Trophoblast cell (in vitro differentiated cells and primary cell): ENCODE measurements around the gene SHFL.

Source experiments
- DNase-seq, 2 donors: peaks; one replicate each; pipeline ENCODE4 v3.0.0-alpha.2; 2016
- H2AFZ ChIP-seq: 2 replicates; pipeline ENCODE4 v1.6.1; 2013; ENCODE audit warnings: low read length, moderate library complexity, mild to moderate bottlenecking; ENCODE audit not compliant: insufficient read depth, poor library complexity
- H2AK5ac ChIP-seq: 2 replicates; pipeline ENCODE4 v1.6.1; 2013; ENCODE audit warnings: mild to moderate bottlenecking, low read length
- H2BK120ac ChIP-seq: 2 replicates; pipeline ENCODE4 v1.6.1; 2013; ENCODE audit warnings: low read length, mild to moderate bottlenecking, moderate library complexity; ENCODE audit not compliant: insufficient read depth, poor library complexity
- H2BK12ac ChIP-seq: 2 replicates; pipeline ENCODE4 v1.6.1; 2013; ENCODE audit warnings: mild to moderate bottlenecking, low read length, moderate library complexity
- H2BK5ac ChIP-seq: 2 replicates; pipeline ENCODE4 v1.6.1; 2013; ENCODE audit warnings: low read length, low read depth, moderate library complexity, mild to moderate bottlenecking; ENCODE audit not compliant: poor library complexity
- H3K14ac ChIP-seq: 2 replicates; pipeline ENCODE4 v1.6.1; 2013; ENCODE audit warnings: mild to moderate bottlenecking, low read length
- H3K18ac ChIP-seq: 2 replicates; pipeline ENCODE4 v1.6.1; 2013; ENCODE audit warnings: mild to moderate bottlenecking, low read length
- H3K23ac ChIP-seq: 2 replicates; pipeline ENCODE4 v1.6.1; 2013; ENCODE audit warnings: low read length
- H3K27ac ChIP-seq: 2 replicates; pipeline ENCODE4 v1.5.1; 2013; ENCODE audit warnings: low read depth, mild to moderate bottlenecking, inconsistent platforms, low read length, moderate library complexity
- H3K27me3 ChIP-seq: 2 replicates; pipeline ENCODE4 v1.6.1; 2013; ENCODE audit warnings: inconsistent platforms, mild to moderate bottlenecking, low read length, moderate library complexity; ENCODE audit not compliant: insufficient read depth
- H3K36me3 ChIP-seq, 2 experiments: 1 replicate in 1 of 2; 2 replicates in 1 of 2; pipeline ENCODE4 v1.6.1; 2013; ENCODE audit warnings: low read length in 2 of 2, mild to moderate bottlenecking in 2 of 2, moderate library complexity in 1 of 2; ENCODE audit not compliant: insufficient read depth in 2 of 2, control insufficient read depth in 1 of 2
- H3K4ac ChIP-seq: 2 replicates; pipeline ENCODE4 v1.6.1; 2013; ENCODE audit warnings: low read depth, mild to moderate bottlenecking, low read length, moderate library complexity
- H3K4me1 ChIP-seq, 2 experiments: 1 replicate in 1 of 2; 2 replicates in 1 of 2; pipeline ENCODE4 v1.6.1; 2013; ENCODE audit warnings: low read length in 2 of 2, mild to moderate bottlenecking in 2 of 2, moderate library complexity in 1 of 2; ENCODE audit not compliant: insufficient read depth in 2 of 2, control insufficient read depth in 1 of 2
- H3K4me2 ChIP-seq: 2 replicates; pipeline ENCODE4 v1.6.1; 2013; ENCODE audit warnings: inconsistent platforms, mild to moderate bottlenecking, low read length, moderate library complexity
- H3K4me3 ChIP-seq: 2 replicates; pipeline ENCODE4 v1.5.1; 2013; ENCODE audit warnings: mild to moderate bottlenecking, low read depth, low read length, inconsistent platforms
- H3K79me1 ChIP-seq: one replicate; pipeline ENCODE4 v1.6.1; 2013; ENCODE audit warnings: low read length
- H3K79me2 ChIP-seq: 2 replicates; pipeline ENCODE4 v1.6.1; 2013; ENCODE audit warnings: low read length, mild to moderate bottlenecking; ENCODE audit not compliant: control insufficient read depth, insufficient read depth, poor library complexity
- H3K9ac ChIP-seq: 2 replicates; pipeline ENCODE4 v1.6.1; 2013; ENCODE audit warnings: mild to moderate bottlenecking, low read length
- H3K9me3 ChIP-seq: 2 replicates; pipeline ENCODE4 v1.6.1; 2013; ENCODE audit warnings: low read depth, mild to moderate bottlenecking, control low read depth, inconsistent platforms, low read length; ENCODE audit not compliant: insufficient read depth
- H4K12ac ChIP-seq: 2 replicates; pipeline ENCODE4 v1.6.1; 2013; ENCODE audit warnings: low read depth, mild to moderate bottlenecking, low read length, moderate library complexity
- H4K8ac ChIP-seq: 2 replicates; pipeline ENCODE4 v1.6.1; 2013; ENCODE audit warnings: low read depth, mild to moderate bottlenecking, low read length, moderate library complexity
- H4K91ac ChIP-seq: one replicate; pipeline ENCODE4 v1.6.1; 2013; ENCODE audit warnings: low read depth, mild to moderate bottlenecking, low read length, moderate library complexity
- WGBS: extraction: QIAGEN DNeasy Blood & Tissue Kit; methylation state at CpG from one replicate; pipeline ENCODE4 v1.1.7; 2013; ENCODE audit warnings: missing lambda C conversion rate; ENCODE audit not compliant: insufficient read length, insufficient coverage; ENCODE audit errors: extremely low coverage; 5-methylcytosine and 5-hydroxymethylcytosine counted together

The SHFL gene

DNA sequence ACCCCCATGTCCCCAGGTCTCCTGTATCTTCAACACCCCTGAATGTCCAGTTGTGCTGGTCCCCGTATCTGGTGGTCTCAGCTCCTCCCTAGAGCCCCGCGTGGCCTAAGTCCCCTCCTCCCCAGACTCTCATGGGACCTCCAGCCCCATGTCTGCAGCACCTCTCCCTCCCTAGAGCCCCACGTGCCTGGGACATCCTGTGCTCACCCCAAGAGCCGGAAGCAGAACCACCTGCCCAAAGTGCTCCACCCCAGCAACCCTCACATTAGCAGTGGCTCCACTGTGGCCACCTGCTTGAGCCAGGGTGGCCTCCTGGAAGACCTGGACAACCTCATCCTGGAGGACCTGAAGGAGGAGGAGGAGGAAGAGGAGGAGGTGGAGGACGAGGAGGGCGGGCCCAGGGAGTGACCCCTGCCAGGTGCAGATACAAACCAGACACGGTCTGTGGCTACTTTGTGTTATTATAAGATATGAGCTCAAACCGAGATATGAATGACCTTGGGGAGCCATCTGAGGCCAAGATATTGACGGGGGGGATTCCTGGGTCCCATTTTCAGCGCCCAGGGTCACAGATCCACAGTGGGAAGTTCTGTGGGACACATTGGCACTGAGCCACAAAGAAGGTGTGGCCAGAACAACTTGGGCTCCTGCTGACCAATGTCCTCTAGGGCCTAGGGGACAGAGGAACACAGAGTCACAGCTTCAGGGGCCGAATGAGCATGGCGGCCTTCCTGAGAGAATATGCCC, 6.0 kb downstream of the SHFL start:
- peaks cover 6% of the 10 kb centered on the region in 2 experiments for H3K4me1 ChIP-seq
- H4K12ac ChIP-seq: no peak overlapping the region
- H4K8ac ChIP-seq: no peak overlapping the region
- H3K27me3 ChIP-seq: peaks cover 3% of the 10 kb centered on the region
- no peak overlapping the region for H3K4me3 ChIP-seq
- no peak overlapping the region for H3K4me2 ChIP-seq
- no peak overlapping the region for H3K4ac ChIP-seq
- no peak overlapping the region for H4K91ac ChIP-seq
- H3K23ac ChIP-seq: no peak overlapping the region
- no peak overlapping the region for H2AFZ ChIP-seq
- H3K9me3 ChIP-seq: peaks cover 8% of the 10 kb centered on the region
- no peak overlapping the region for H2BK5ac ChIP-seq
- H2BK120ac ChIP-seq: no peak overlapping the region
- no peak overlapping the region for H2AK5ac ChIP-seq
- H3K36me3 ChIP-seq: no peaks in the 10 kb centered on the region
- H3K27ac ChIP-seq: no peak overlapping the region
- WGBS: no CpG with 5 or more reads among the region's 13 CpGs
- peaks cover 4% of the 10 kb centered on the region for H3K79me1 ChIP-seq
- no peak overlapping the region for H3K14ac ChIP-seq
- H3K18ac ChIP-seq: no peak overlapping the region
- no peak for DNase-seq
- no peak overlapping the region for H3K9ac ChIP-seq
- peaks cover 2% of the 10 kb centered on the region for H3K79me2 ChIP-seq
- no peak overlapping the region for H2BK12ac ChIP-seq

DNA sequence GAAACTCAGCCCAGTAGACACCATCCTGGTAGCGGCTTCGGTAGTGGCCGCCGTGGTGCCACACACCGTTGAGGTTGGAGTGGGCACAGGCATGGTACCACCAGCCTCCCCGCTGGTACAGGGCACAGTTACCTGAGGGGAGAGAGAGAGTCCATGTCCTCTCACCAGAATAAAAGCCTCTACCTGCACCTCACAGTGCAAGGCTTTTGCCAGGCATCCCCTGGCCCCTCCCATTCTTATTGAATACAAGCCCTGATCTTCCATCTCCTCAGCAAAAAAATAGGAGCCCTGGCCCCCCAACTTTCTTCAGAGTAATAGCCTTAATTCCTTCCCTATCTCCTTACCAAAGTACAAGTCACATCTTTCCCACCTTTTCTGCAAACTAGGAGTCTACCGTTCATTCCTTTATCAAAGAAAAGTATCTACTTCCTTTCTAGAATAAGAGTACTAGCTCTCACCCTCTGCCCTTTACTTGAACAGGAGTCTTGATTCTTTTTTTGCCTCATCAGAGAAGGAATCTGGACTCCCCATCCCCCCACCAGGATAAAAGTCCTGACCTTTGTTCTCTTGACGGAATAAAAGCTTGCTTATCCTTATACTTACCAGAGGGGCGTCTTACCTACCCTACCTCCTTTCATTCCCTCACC, 6.7 kb downstream of the SHFL start:
- H2AFZ ChIP-seq: no peak overlapping the region
- no peak overlapping the region for H4K91ac ChIP-seq
- no peak overlapping the region for H4K12ac ChIP-seq
- no peak overlapping the region for H3K14ac ChIP-seq
- no peak overlapping the region for H3K18ac ChIP-seq
- peaks cover 8% of the 10 kb centered on the region for H3K9me3 ChIP-seq
- peaks cover 4% of the 10 kb centered on the region for H3K79me1 ChIP-seq
- no CpG with 5 or more reads among the region's 9 CpGs for WGBS
- H3K23ac ChIP-seq: no peak overlapping the region
- H3K36me3 ChIP-seq: no peaks in the 10 kb centered on the region
- H3K27ac ChIP-seq: no peak overlapping the region
- no peak overlapping the region for H2BK5ac ChIP-seq
- no peak overlapping the region for H3K9ac ChIP-seq
- no peak overlapping the region for H3K4me3 ChIP-seq
- no peak overlapping the region for H2BK120ac ChIP-seq
- no peak for DNase-seq
- no peak overlapping the region for H3K4ac ChIP-seq
- H4K8ac ChIP-seq: no peak overlapping the region
- peaks cover 6% of the 10 kb centered on the region in 2 experiments for H3K4me1 ChIP-seq
- H3K27me3 ChIP-seq: peaks cover 3% of the 10 kb centered on the region
- no peak overlapping the region for H2BK12ac ChIP-seq
- H3K79me2 ChIP-seq: peaks cover 2% of the 10 kb centered on the region
- no peak overlapping the region for H2AK5ac ChIP-seq
- H3K4me2 ChIP-seq: no peak overlapping the region

DNA sequence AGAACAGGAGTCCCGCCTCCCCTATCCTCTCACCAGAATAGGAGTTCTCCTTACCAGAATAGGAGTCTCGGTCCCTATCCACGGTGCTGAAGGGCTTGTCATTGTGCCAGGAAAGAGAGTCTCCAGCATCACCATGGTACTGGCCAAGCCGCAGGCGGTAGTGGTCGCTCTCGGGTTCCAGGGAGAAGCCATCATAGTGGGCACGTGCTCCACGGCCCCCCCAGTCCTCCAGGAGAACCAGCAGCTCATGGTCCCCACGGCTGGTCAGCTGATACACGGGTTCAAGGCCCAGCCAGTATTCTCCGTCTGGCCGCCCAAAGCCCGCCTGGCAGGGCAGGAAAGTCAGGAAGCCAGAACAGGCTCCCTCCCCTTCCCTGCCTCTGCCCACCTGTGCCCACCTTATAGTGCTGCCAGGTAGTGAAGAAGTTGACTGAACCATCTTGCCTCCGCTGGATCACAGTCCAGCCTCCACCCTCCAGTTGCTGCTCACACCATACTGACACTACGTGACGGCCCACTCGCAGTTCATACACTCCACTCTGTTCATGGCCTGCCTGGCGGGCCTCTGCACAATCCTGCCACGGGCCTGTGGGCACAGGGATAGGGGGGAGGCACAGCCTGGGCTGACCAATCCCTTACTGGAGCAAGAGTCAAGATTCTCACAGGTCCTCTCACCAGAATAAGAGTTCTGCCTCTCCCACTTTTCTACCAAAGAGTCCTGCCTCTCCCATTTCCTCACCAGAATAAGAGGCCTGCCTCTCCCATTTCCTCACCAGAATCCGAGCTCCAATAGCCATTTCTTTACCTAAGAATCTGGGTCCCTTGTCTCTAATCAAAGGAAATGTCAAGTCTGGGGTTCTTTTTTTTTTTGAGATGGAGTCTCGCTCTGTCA, 7.4 kb downstream of the SHFL start:
- Histone ChIP-seq H3K9ac (no peak overlapping the region), H2BK12ac (no peak overlapping the region), H2BK120ac (no peak overlapping the region), H4K91ac (no peak overlapping the region), H3K79me1 (peaks cover 4% of the 10 kb centered on the region), H3K27ac (no peak overlapping the region), H3K4me2 (no peak overlapping the region), H4K8ac (no peak overlapping the region), H3K27me3 (peaks cover 3% of the 10 kb centered on the region), H3K4ac (no peak overlapping the region), H3K23ac (no peak overlapping the region), H3K4me1 (peaks cover 6% of the 10 kb centered on the region in 2 experiments), H2AK5ac (no peak overlapping the region), H3K36me3 (no peaks in the 10 kb centered on the region), H2AFZ (no peak overlapping the region), H3K4me3 (no peak overlapping the region), H3K9me3 (peaks cover 8% of the 10 kb centered on the region), H2BK5ac (no peak overlapping the region), H3K14ac (no peak overlapping the region), H3K18ac (no peak overlapping the region), H4K12ac (no peak overlapping the region), H3K79me2 (peaks cover 2% of the 10 kb centered on the region)
- WGBS: no CpG with 5 or more reads among the region's 22 CpGs
- DNase-seq: peak in 1 of 2 donors; percentile 24

DNA sequence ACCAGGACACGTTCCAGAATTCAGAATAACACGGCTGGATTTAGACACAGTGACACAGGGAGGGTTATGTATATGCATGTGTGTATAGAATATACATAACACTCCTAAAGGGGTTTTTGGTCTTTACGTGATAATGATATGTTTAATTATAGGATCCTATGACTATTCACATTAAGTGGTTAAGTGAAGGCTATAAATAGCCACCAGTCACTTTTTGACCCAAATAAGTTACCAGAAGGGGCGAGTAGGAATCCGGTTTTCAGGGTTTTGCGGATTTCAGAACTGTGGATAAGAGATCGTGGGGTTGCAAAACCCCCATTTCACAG, 9.5 kb downstream of the SHFL start:
- no CpG with 5 or more reads among the region's 7 CpGs for WGBS
- Histone ChIP-seq H3K79me1 (peaks cover 4% of the 10 kb centered on the region), H2AK5ac (no peak overlapping the region), H4K12ac (no peak overlapping the region), H4K91ac (no peak overlapping the region), H3K9ac (no peak overlapping the region), H3K36me3 (no peaks in the 10 kb centered on the region), H3K14ac (no peak overlapping the region), H3K79me2 (peaks cover 2% of the 10 kb centered on the region), H3K9me3 (peaks cover 3% of the 10 kb centered on the region), H2AFZ (no peak overlapping the region), H3K27me3 (peaks cover 3% of the 10 kb centered on the region), H2BK12ac (no peak overlapping the region), H3K4ac (no peak overlapping the region), H3K4me1 (peaks cover 6% of the 10 kb centered on the region in 2 experiments), H4K8ac (no peak overlapping the region), H3K4me2 (peak overlapping the region; percentile 33), H3K4me3 (no peak overlapping the region), H2BK5ac (no peak overlapping the region), H3K23ac (no peak overlapping the region), H2BK120ac (no peak overlapping the region), H3K18ac (no peak overlapping the region), H3K27ac (no peak overlapping the region)
- DNase-seq: no peak
